DMS53 treated with DMSO at 0.1 percent for 48 hours (cell line): ENCODE results near the gene EPG5.
"Not testable (repeated sequence)": the region's sequence is repeated elsewhere in the genome, so short reads cannot be mapped to it uniquely, and the experiment has no call there.

Source experiments
- DNase-seq: peaks from one replicate; lab custom pipeline; 2025; ENCODE audit not compliant: unreplicated experiment; lab: John Stamatoyannopoulos, UW

EPG5 gene, protein sequence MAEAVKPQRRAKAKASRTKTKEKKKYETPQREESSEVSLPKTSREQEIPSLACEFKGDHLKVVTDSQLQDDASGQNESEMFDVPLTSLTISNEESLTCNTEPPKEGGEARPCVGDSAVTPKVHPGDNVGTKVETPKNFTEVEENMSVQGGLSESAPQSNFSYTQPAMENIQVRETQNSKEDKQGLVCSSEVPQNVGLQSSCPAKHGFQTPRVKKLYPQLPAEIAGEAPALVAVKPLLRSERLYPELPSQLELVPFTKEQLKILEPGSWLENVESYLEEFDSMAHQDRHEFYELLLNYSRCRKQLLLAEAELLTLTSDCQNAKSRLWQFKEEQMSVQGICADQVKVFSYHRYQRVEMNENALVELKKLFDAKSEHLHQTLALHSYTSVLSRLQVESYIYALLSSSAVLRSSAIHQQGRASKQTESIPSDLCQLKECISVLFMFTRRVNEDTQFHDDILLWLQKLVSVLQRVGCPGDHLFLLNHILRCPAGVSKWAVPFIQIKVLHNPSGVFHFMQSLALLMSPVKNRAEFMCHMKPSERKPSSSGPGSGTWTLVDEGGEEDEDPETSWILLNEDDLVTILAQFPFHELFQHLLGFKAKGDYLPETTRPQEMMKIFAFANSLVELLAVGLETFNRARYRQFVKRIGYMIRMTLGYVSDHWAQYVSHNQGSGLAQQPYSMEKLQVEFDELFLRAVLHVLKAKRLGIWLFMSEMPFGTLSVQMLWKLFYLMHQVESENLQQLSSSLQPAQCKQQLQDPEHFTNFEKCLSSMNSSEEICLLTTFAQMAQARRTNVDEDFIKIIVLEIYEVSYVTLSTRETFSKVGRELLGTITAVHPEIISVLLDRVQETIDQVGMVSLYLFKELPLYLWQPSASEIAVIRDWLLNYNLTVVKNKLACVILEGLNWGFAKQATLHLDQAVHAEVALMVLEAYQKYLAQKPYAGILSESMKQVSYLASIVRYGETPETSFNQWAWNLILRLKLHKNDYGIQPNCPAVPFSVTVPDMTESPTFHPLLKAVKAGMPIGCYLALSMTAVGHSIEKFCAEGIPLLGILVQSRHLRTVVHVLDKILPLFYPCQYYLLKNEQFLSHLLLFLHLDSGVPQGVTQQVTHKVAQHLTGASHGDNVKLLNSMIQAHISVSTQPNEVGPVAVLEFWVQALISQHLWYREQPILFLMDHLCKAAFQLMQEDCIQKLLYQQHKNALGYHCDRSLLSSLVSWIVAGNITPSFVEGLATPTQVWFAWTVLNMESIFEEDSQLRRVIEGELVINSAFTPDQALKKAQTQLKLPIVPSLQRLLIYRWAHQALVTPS (N-terminal part only)

GRCh38 chr18:45967007-45967706 is at the start of gene EPG5:
TSS of gene EPG5 (minus strand) at chr18:45967329. CDS start at chr18:45967239, 90 bp downstream.
- DNase-seq: peak; percentile 99

GRCh38 chr18:46013484-46014189 is 46.5 kb upstream of the EPG5 start:
- DNase-seq: no peak

DNA sequence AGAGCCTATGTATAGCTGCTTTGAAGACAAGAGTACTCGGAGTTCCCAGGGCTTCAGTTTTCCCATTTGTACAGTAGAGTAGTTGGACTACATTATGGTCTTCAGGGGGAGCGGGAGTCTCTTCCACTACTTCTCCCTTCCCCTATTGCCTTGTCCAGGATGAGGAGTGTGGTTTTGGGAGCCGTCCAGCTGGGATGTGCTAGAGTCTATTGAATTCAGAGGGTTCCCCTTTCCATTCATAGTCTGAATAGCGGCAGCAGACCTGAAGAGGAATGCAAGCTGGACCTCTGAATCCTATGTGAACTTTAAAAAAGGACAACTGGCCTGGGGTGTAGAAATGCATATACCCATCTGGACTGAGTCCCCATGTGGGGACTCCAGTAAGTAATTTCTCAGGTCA is 43.5 kb upstream of the EPG5 start:
- DNase-seq: no peak

DNA sequence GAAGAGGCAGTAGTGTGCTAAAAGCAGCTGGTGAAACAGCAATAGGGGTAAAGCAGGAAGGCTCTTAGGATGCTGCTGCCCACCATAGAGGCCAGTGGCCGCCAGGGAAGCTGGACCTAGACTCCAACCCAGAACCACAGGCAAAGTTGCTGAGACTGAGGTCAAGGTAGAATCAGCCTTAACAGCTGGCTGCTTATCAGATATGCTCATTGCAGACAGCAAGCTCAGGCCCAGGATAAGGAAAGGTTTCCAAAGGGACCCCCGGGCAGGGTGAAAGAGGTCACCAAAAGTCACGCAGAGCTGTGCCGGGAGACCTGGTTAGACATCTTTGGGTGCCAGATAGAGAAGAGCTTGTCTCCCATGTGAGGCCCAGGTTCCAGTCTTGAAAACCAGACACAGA is 42.9 kb upstream of the EPG5 start:
- DNase-seq: no peak

GRCh38 chr18:46009125-46009840 is 42.2 kb upstream of the EPG5 start:
- DNase-seq: no peak

- DNase-seq: no peak
Observed at GRCh38 chr18:46008531-46008930, 41.4 kb upstream of the EPG5 start.

GRCh38 chr18:46007165-46007564 is 40.0 kb upstream of the EPG5 start:
- DNase-seq: no peak

DNA sequence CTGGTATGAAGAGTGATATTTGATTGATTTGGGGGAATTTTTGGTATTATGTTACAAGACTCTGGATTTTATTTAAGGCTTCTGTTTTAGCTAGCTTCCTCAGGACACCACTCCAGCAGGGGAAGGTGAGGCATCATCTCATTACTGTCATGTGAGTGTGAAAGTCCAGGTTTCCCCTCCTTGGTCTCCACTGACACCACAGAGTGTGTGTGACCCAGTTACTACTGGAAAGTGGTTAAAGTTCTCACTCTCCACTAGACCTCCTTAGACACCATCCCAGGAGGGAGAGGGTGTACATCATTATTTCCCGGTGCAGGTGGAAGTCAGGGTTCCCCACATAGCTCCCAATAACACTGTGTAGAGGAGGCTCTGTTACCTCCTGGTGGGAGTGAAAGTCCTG is 35.8 kb upstream of the EPG5 start:
- DNase-seq: no peak

DNA sequence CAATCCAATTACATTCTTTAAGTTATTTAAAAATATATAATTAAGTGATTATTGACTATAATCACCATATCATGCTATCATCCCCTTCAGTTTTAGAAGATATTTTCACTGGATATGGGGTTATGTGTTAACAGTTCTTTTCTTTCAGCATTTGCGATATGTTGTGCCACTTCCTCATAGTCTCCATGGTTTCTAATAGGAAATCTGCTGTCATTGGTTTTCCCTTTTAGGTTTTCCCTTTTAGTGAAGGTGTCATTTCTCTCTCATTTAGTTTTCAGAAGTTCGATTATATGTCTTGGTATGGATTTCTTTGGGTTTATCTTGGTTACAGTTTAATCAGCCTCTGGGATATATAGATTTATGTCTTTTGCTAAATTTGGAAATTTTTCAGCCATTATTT is 34.8 kb upstream of the EPG5 start:
- DNase-seq: no peak

DNA sequence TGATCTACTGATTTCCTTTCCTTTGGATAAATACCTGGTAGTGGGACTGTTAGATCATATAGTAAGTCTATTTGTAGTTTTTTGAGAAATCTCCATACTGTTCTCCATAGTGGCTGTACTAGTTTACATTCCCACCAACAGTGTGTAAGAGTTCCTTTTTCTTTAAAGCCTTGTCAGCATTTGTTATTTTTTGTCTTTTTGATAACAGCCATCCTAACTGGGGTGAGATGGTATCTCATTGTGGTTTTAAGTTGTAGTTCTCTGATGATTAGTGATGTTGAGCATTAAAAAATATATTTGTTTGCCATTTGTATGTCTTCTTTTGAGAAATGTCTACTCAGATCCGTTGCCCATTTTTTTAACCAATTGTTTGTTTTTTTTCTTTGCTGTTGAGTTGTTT is 33.9 kb upstream of the EPG5 start:
- DNase-seq: no peak

- DNase-seq: no peak
Observed at GRCh38 chr18:45999536-45999935, 32.4 kb upstream of the EPG5 start.

DNA sequence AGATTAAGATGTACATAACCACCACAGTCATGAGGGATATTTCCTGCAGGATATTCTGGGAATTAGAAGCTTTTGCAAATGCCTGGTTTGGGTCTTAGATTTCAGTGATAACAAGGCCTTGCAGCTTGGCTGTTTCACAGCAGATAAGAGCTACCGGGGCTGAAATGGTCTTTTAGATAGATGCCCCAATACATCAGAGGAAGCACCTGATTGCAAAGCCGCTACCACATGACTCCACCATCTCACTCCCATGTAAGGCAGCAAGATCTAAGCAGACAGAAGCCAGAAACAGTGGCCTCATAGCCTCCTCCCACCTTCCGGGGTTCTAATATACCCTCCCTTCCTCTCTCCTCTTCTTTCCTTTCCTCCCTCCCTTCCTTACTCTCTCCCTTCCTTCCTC is 31.1 kb upstream of the EPG5 start:
- no peak for DNase-seq

- no peak for DNase-seq
Observed at GRCh38 chr18:45997700-45998151, 30.6 kb upstream of the EPG5 start.

GRCh38 chr18:45995461-45995860 is 28.3 kb upstream of the EPG5 start:
- no peak for DNase-seq

GRCh38 chr18:45993438-45993837 is 26.3 kb upstream of the EPG5 start:
- no peak for DNase-seq

- not testable (repeated sequence) for DNase-seq
Observed at GRCh38 chr18:45992527-45992926, 25.4 kb upstream of the EPG5 start.

DNA sequence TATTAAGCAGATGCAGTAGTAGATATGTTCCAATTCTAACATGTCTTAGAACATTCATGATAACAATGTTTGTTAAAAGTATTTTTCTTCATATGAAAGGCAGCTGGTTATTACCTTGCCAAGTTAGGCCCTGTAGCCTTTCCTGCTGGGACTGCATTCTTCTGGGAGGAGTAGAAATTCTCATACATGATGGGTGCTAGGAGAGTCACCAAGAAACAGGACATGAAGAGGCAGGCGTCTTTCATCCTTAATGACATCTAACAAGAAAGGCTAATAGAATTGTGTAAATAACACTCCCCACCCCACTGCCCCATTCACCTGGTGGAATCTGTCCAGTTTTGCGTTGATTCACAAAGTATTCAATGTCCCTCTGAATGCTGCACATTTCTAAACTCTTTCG is 24.7 kb upstream of the EPG5 start:
- DNase-seq: no peak

DNA sequence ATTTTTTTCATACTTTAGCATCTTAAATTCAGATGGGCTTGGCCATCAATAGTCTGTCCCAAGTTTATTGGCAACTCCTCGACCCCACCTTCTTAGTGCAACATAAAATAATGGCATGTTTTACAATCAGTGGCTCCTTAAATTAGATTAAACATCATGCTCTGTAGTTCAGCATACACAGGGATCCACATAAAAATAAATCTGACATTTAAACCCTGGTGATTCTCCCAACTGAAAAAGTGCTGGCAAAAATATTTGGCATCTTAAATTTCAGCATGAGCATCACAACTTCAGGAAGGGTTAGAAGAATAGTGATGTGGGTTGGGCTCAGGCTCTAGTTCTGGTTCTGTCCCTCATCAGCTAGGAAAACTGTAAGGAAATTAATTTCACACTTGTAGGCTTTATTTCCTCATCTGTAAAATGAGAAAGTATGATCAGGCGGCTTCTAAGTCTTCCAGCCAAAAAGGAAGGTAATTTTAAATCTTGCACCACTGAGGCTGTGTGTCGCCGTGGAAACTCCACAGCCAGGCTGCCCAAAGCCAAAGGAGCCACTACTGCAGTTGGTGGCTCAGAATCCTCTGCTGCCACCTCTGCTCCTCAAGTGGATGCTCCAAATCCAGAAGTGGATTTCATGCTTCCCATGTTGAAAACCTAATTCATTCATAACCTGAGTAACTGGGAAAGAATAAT is 17.6 kb upstream of the EPG5 start:
- no peak for DNase-seq

GRCh38 chr18:45981821-45982220 is 14.7 kb upstream of the EPG5 start:
- DNase-seq: no peak
